CD4-positive, alpha-beta T cell treated with Interferon gamma for 1 hour (primary cell): Measurements from ENCODE around the gene OTOG.

Experiments used
- DNase-seq: peaks from one replicate; pipeline ENCODE4 v3.0.0-alpha.2; 2020

OTOG gene

GRCh38 chr11:17563961-17564686 lies 17.1 kb downstream of the OTOG start:
- no peak for DNase-seq

GRCh38 chr11:17564687-17565042 lies 17.6 kb downstream of the OTOG start:
- no peak for DNase-seq

DNA sequence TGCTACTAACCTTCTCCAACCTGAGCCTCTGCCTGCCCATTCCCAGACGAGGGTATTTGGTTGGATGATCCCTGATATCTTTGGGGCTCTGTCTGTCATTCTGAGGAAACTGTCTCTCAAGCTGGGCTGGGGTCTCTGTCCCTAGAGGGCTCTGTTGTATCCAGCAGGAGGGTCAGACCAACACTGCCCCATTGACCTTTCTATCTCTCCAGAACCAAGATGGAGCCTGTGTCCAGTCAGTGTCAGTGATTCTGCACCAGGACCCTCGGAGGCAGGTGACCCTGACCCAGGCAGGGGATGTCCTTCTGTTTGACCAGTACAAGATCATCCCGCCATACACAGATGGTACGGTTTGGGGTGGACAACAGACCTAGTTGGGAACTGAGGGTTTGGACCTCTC lies 21.9 kb downstream of the OTOG start:
- DNase-seq, result no peak

DNA sequence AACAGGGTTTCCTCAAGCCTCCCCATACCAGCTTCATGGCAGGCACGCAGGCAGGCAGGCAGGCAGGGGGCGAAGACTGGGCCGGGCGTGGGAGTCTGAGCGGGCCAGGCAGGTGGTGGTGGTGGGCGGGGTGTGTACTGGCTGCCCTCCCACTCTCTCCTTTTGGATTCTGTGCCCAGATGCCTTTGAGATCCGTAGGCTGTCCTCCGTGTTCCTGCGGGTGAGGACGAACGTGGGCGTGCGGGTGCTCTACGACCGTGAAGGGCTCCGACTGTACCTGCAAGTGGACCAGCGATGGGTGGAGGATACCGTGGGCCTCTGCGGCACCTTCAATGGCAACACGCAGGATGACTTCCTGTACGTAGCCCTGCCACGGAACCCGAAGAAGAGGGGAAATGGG lies 23.0 kb downstream of the OTOG start:
- no peak for DNase-seq

DNA sequence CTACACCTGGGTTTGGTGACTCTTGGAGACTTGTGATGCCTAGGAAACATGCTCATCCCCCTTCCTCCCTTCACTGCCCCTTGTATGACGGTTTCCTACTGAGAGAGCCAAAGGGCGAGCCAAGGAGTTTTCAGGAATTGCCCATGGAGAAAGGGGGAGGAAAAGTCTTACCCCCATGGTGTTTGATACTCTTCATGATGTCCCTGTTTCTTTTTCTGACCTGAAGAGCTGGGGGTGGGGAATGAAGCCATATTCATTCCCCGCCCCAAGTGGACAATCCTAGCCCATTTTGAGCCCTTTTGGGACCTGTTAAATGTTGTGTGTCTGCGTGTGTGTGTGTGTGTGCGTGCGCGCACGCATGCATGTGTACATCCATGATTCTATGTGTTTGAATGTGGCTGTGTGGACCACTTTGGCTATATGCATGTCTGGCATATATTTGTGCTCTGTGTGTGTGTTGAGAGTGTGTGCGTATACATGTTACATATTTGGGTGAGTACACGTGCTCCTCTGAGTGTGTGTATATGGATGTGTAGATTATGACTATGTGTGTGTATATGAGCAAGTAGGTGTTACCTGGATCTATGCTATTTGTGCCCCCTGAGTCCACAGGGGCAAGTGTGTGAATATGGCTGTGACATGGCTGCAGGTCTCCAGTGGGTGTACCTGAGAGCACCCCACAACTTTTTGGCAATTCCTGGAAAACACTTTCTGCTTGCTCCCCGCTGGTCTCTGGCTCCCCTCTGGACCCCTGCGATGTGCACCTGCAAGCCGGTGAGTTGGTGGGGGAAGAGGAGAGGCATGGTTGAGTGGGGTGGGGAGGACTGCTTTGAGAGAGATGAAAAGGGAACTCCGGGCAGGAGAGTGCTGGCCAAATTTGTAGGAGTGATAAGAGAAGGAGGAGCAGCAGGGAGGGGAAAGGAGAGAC lies 24.6 kb downstream of the OTOG start:
- DNase-seq, result no peak

DNA sequence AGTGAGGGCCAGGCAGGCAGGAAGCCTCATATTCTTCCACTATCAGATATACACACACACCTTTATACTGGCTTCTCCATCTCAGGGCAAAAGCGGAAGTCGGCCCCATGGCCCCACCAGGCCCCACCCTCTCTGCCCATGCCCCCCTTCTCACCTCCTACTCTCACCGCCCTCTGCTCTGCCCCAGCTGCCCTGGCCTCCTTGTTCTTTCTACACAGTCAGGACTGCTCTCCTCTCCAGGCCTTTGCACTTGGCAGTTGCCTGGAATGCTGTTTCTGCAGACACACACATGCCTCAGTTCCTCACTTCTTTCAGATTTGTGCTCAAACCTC lies 25.3 kb downstream of the OTOG start:
- DNase-seq, result no peak

DNA sequence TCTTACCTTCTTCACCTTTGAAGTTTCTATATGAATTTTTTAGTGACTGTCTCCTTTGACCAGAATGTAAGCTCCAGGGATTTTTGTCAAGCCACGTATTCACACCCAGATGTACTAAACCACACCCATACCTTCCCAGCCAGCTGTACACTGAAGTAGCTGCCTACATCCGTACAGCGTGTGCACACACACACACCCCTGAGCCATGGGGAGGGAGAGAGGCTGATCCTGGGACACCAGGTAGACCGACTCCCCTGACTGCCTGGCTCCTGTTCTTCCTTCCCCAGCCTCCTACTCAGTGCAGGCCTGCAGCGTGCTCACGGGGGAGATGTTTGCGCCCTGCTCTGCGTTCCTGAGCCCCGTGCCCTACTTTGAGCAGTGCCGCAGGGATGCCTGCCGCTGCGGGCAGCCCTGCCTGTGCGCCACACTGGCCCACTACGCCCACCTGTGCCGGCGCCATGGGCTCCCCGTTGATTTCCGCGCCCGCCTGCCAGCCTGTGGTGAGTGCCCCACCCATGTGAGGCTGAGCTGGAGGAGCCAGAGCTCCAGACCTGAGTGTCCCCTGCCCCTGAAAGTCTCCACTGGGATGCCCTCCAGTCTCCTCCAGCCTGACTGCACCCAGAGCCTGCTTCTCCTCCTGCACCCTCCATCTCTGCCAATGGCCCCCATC lies 25.9 kb downstream of the OTOG start:
- DNase-seq, result no peak

- no peak for DNase-seq
These were observed 26.5 kb downstream of the OTOG start for GRCh38 chr11:17573526-17573925.

DNA sequence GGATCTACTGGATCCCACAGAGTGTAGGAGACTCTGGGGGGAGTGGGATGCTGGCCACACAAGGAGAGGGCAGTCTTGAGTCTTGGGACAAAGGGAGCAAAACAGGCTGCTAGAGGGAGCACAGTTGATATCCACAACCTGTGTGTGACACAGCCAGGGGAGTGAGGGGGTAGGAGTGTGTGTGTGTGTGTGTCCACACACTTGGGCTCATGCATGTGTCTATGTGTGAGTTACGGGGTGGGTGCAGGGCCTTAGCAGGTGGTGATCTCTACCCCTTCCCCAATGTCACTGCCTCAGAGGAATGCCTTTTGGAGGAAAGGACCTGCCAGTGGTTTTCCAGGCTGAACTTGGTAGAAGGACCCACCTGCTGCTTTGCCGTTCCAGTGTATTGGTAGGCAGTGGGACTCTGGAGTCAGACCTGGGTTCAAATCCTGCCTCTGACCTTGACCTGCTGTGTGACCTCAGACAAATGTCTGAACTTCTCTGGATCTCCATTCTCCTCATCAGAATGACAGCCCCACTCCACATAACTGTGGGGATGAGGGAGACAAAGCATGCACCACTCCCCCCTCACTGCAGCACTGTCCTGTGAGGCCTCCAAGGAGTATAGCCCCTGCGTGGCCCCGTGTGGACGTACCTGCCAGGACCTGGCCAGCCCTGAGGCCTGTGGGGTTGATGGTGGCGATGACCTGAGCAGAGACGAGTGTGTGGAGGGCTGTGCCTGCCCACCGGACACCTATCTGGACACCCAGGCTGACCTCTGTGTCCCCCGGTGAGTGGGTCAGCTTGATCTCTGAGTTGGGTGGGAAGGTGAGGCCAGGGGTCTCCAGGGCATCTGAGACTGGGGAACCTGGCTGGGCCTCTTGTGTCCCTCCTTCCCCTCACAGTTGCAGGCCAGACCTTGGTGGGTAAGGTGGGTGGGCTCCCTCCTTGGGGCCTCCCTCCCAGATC lies 27.4 kb downstream of the OTOG start:
- no peak for DNase-seq

DNA sequence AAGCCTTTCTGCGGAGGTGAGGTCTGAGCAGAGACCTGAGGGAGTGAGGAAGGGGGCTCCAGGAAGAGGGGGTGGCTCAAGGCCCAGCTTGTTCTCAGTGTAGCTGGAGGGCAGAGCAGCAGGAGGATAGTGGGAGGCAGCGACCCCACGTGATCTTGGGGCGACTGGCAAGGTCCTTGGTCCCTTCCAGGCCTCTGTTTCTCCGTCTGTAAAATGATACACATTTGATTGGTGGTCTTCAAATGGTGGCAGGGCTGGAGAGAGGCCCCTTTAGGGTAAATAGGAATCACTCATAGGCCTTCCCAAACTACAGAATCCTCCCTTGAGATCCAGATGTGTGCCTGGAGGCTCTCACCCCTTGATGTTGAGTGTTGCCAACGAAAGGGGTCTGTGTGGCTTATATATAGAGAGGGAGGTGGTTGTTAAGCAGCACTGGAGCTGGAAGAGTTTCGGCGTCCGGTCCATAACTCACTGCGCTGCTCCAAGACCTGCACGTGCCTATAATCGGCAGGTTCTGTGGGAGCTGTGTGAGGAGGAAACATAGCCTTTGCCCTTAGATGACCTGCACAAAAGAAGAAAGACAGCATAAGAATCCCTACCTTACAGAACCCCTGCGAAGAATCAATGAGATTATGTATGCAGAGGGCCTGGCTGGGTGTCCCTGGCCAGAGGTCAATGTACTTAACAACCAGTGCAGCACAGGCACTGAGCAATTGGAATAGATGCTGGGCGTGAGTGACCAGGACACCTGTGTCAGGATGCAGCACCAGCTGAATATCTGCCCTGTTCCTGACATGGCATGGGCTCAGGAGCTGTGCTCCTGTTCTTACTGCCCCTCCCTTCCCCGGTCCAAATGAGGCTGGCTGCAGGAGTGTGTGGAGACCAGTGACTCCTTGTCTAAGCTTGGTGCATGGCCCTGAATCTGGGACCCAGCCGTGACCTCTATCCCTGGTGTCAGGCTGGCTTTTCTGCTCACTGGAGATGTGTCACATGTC lies 28.7 kb downstream of the OTOG start:
- no peak for DNase-seq

GRCh38 chr11:17578296-17578695 lies 31.2 kb downstream of the OTOG start:
- no peak for DNase-seq

GRCh38 chr11:17578958-17579357 lies 31.9 kb downstream of the OTOG start:
- no peak for DNase-seq

- no peak for DNase-seq
These were observed 32.4 kb downstream of the OTOG start for GRCh38 chr11:17579451-17579850.

- no peak for DNase-seq
These were observed 33.2 kb downstream of the OTOG start for GRCh38 chr11:17580271-17580670.

DNA sequence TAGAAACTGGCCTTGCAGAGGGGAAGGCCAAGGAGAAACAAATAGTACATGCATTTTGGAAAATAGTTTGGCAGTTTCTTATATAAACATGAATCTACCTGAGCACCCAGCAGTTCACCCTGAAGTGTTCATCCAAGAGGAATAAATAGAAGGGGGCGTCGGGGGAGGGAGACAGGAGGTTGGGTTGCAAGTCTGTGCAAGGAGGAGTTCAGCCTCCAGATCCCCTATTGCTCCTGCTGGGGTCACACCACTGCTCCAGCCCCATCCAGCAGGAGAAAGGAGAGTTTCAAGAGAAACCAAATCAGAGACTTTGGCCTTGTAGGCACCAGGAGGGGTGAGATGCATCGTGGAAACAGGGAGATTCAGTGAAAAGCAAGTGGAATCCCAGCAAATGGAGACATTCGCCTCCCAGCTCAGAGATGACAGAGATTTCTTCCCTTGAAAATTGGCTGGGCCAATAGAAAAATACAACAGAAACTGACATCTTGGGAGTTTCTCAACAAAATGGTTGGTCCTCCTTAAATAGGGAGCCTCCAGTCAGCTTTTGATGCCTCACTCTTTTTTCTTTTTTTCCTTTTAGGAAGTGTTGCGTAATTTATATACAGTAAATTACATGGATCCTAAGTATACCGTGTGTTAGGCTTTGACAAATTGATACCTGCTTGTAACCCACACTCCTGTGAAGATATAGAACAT lies 34.1 kb downstream of the OTOG start:
- DNase-seq, result no peak

DNA sequence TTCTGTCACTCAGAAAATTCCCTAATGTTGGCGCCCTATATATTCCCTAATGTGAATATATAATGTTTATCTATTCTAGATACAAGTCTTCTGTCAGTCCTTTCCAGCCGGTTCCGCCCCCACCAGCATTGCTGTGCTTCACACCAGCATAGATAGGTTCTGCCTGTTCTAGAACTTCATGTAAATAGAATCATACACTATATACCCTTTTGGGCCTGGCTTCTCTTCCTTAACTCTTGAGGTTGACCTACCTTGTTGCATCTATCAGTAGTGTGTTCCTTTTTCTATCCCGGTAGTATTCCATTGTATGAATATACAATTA lies 34.6 kb downstream of the OTOG start:
- no peak for DNase-seq

DNA sequence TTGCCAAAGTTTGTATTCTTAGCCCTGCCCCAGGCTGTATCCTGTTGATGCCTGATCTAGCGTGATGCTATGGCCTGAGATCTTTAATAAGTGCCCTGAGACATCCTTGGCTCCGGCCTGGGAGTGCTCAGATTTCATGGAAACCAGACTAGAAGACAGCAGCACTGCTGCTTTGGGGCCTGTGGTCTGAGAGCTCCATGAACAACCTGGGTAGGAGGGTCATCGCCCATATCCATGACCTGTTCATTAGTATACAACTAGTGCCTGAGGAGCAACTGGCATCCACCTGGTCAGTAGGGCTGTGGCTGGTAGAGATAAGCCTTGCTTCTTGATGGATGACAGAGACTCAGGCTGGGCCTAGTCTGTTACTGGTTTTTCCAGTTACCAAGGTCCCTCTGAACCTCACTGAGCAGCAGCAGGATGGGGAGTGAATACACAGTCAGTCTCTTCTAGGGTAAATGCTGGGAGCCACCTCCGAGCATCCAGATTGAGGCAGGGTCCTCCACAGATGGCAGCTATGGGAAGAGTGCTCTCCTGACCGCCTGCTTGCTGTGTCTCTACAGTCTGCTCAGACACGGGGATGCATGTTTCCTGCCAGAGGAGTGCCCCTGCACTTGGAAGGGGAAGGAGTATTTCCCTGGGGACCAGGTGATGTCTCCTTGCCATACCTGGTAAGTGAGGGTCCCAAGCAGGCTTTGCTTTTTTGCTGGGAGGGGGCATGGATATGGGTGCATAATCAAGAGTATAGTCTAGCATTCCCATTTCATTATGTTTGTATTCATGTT lies 39.0 kb downstream of the OTOG start:
- no peak for DNase-seq

GRCh38 chr11:17588166-17588565 lies 41.1 kb downstream of the OTOG start:
- DNase-seq, result no peak

GRCh38 chr11:17588721-17589120 lies 41.7 kb downstream of the OTOG start:
- DNase-seq, result no peak

GRCh38 chr11:17590463-17590862 lies 43.4 kb downstream of the OTOG start:
- DNase-seq, result no peak
